MM.1S (cell line): ENCODE results near the gene GAS7.

Source experiments
- DNase-seq: peaks from one replicate; pipeline ENCODE4 v3.0.0-alpha.2; 2015
- H2AFZ ChIP-seq: fragments of 300-600 bp; sonication (generic); 2 replicates; pipeline ENCODE4 v1.6.0; 2016; ENCODE audit warnings: antibody characterized with exemption, low read length
- H3F3A ChIP-seq: fragments of 300-600 bp; sonication (generic); 2 replicates; pipeline ENCODE4 v1.6.1; 2016; ENCODE audit warnings: mild to moderate bottlenecking, antibody characterized with exemption, low read length, moderate library complexity, mixed read lengths; ENCODE audit not compliant: insufficient read depth
- H3K27ac ChIP-seq: fragments of 300-600 bp; sonication (generic); 2 replicates; pipeline ENCODE4 v1.5.1; 2016; ENCODE audit warnings: mild to moderate bottlenecking, low read length
- H3K27me3 ChIP-seq: fragments of 300-600 bp; sonication (generic); replicated peaks from 2 replicates; pipeline ENCODE4 v1.6.0; 2016; ENCODE audit warnings: low read length; ENCODE audit not compliant: insufficient read depth
- H3K36me3 ChIP-seq: fragments of 300-600 bp; sonication (generic); replicated peaks from 2 replicates; pipeline ENCODE4 v1.6.1; 2016; ENCODE audit warnings: mild to moderate bottlenecking, low read length, mixed read lengths; ENCODE audit not compliant: insufficient read depth
- H3K4me1 ChIP-seq: fragments of 300-600 bp; sonication (generic); 2 replicates; pipeline ENCODE4 v1.6.1; 2016; ENCODE audit warnings: low read length, mixed read lengths
- H3K4me2 ChIP-seq: fragments of 300-600 bp; sonication (generic); 2 replicates; pipeline ENCODE4 v1.6.0; 2016; ENCODE audit warnings: low read depth, low read length
- H3K4me3 ChIP-seq: fragments of 300-600 bp; sonication (generic); 2 replicates; pipeline ENCODE4 v1.5.1; 2016; ENCODE audit warnings: low read length, mixed read lengths
- H3K79me2 ChIP-seq: fragments of 300-600 bp; sonication (generic); 2 replicates; pipeline ENCODE4 v1.6.1; 2016; ENCODE audit warnings: mixed run types, low read length, mixed read lengths
- H3K9ac ChIP-seq: fragments of 300-600 bp; sonication (generic); 2 replicates; pipeline ENCODE4 v1.6.1; 2016; ENCODE audit warnings: low read length, mixed read lengths
- H3K9me2 ChIP-seq: fragments of 300-600 bp; sonication (generic); replicated peaks from 2 replicates; pipeline ENCODE4 v1.6.1; 2016; ENCODE audit warnings: mild to moderate bottlenecking, low read length, mixed read lengths; ENCODE audit not compliant: insufficient read depth
- H3K9me3 ChIP-seq: fragments of 300-600 bp; sonication (generic); replicated peaks from 2 replicates; pipeline ENCODE4 v1.6.1; 2016; ENCODE audit warnings: mild to moderate bottlenecking, low read length, mixed read lengths; ENCODE audit not compliant: insufficient read depth
- H4K20me1 ChIP-seq: fragments of 300-600 bp; sonication (generic); 2 replicates; pipeline ENCODE4 v1.6.1; 2016; ENCODE audit warnings: mild to moderate bottlenecking, low read length, moderate library complexity, mixed read lengths; ENCODE audit not compliant: insufficient read depth
- EZH2 ChIP-seq: fragments of 300-600 bp; sonication (generic); optimal IDR thresholded peaks from 2 replicates; pipeline ENCODE3; 2017; ENCODE audit warnings: low read depth, mild to moderate bottlenecking, antibody characterized with exemption, low read length, mixed read lengths
- EZH2phosphoT487 ChIP-seq: fragments of 300-600 bp; sonication (generic); IDR thresholded peaks from 2 replicates; pipeline ENCODE4 v1.6.1; 2018; ENCODE audit warnings: antibody characterized with exemption, low read length
- TF ChIP-seq, protein P1 (sequence below): fragments of 300-600 bp; sonication (generic); IDR thresholded peaks from 2 replicates; pipeline ENCODE4 v1.5.1; 2016; ENCODE audit warnings: antibody characterized with exemption, low read length, mixed read lengths

Gene GAS7

DNA sequence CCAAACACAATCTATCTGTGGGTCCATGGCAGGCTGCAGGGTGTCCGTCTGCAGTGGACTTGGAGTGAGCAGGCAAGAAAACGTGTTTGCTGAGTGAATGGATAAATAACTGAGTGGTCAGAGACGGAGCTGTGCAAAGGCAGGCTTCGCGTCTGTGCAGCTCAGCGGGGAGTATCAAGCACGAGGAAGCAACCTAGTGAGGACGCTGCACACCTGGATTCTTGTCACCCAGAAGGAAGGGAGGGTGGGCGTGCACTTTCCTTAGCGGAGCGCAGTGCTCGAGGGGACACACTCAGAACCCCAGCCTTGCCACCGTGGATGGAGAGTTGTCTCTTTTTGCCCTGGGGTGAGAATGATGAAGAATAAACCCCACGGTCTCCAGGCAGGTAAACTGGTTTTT, 291.8 kb downstream of the GAS7 start:
- DNase-seq, result no peak
- H3K9me3 ChIP-seq, result no peaks in the 10 kb centered on the region
- H3K79me2 ChIP-seq, result no peaks in the 10 kb centered on the region
- H4K20me1 ChIP-seq, result no peaks in the 10 kb centered on the region
- H3K36me3 ChIP-seq, result no peaks in the 10 kb centered on the region
- H3K27ac ChIP-seq, result no peak overlapping the region
- H2AFZ ChIP-seq, result no peak overlapping the region
- H3K9me2 ChIP-seq, result no peaks in the 10 kb centered on the region
- peaks cover 21% of the 10 kb centered on the region for H3K27me3 ChIP-seq
- H3K4me2 ChIP-seq, result no peak overlapping the region
- H3K9ac ChIP-seq, result no peak overlapping the region
- no peak for TF ChIP-seq EZH2phosphoT487
- TF ChIP-seq, protein P1, sequence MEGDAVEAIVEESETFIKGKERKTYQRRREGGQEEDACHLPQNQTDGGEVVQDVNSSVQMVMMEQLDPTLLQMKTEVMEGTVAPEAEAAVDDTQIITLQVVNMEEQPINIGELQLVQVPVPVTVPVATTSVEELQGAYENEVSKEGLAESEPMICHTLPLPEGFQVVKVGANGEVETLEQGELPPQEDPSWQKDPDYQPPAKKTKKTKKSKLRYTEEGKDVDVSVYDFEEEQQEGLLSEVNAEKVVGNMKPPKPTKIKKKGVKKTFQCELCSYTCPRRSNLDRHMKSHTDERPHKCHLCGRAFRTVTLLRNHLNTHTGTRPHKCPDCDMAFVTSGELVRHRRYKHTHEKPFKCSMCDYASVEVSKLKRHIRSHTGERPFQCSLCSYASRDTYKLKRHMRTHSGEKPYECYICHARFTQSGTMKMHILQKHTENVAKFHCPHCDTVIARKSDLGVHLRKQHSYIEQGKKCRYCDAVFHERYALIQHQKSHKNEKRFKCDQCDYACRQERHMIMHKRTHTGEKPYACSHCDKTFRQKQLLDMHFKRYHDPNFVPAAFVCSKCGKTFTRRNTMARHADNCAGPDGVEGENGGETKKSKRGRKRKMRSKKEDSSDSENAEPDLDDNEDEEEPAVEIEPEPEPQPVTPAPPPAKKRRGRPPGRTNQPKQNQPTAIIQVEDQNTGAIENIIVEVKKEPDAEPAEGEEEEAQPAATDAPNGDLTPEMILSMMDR, result no peak
- TF ChIP-seq EZH2, result no peak
- no peaks in the 10 kb centered on the region for H3K4me1 ChIP-seq
- no peaks in the 10 kb centered on the region for H3F3A ChIP-seq
- no peak overlapping the region for H3K4me3 ChIP-seq

DNA sequence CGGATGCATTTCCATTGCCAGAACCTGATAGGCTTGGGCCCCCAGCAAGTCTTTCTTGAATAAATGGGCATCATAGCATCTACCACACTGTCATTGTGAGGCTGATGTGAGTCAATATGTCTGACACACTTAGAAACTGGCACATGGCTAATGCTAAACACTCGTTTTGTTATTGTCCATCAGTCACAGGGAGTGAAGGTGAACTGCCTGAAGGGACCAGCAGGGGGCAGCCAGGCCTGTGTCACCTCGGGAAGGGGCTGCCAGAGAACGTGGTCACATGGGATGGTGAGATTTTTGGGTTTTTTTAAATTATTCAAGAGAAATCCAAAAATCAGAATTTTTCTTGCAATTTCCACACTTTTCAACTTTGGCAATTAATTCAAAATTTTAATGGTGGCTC, 292.5 kb downstream of the GAS7 start:
- TF ChIP-seq EZH2phosphoT487 (no peak), EZH2 (no peak)
- TF ChIP-seq, protein P1, result peak; percentile 28; the same call in 1 of the 2 replicates
- no peak for DNase-seq
- H3K4me3 ChIP-seq, result no peak overlapping the region
- no peaks in the 10 kb centered on the region for H3K4me1 ChIP-seq
- H3K36me3 ChIP-seq, result no peaks in the 10 kb centered on the region
- H2AFZ ChIP-seq, result no peak overlapping the region
- H4K20me1 ChIP-seq, result no peaks in the 10 kb centered on the region
- no peaks in the 10 kb centered on the region for H3F3A ChIP-seq
- H3K9ac ChIP-seq, result no peak overlapping the region
- no peaks in the 10 kb centered on the region for H3K9me3 ChIP-seq
- H3K27me3 ChIP-seq, result peaks cover 21% of the 10 kb centered on the region
- H3K27ac ChIP-seq, result no peak overlapping the region
- H3K79me2 ChIP-seq, result no peaks in the 10 kb centered on the region
- H3K9me2 ChIP-seq, result no peaks in the 10 kb centered on the region
- no peak overlapping the region for H3K4me2 ChIP-seq

DNA sequence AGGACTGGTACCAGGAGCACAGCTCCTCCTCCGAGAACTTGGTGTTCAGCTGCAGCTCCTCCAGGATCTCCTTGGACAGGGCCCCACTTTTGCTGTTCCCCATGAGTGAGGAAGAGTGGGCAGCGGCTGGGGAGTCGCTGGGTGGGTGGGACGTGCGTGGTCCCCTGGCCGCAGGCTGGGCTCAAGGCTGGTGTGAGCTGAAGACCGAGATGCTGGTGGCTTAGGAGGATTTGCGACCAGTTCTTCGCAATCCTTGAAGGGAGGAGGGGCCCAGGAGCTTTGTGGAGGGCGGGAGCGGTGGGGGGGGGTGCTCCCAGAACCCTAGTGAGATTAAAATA, 293.4 kb downstream of the GAS7 start, which contains the start of gene RCVRN:
Gene RCVRN (minus strand): TSS at position 194 of the 338 bp plus-strand sequence. CDS start 91 bp downstream, at position 103.
- H3F3A ChIP-seq, result no peaks in the 10 kb centered on the region
- no peaks in the 10 kb centered on the region for H3K79me2 ChIP-seq
- H4K20me1 ChIP-seq, result no peaks in the 10 kb centered on the region
- no peak within 1 kb of the TSS for H3K4me3 ChIP-seq
- TF ChIP-seq, protein P1, result no peak
- TF ChIP-seq EZH2phosphoT487 (no peak), EZH2 (no peak)
- H3K27ac ChIP-seq, result no peak within 1 kb of the TSS
- no peaks in the 10 kb centered on the region for H3K36me3 ChIP-seq
- H3K27me3 ChIP-seq, result peaks cover 17% of the 10 kb centered on the region
- DNase-seq, result no peak
- no peaks in the 10 kb centered on the region for H3K9me2 ChIP-seq
- no peak within 1 kb of the TSS for H3K9ac ChIP-seq
- no peak within 1 kb of the TSS for H3K4me2 ChIP-seq
- no peaks in the 10 kb centered on the region for H3K4me1 ChIP-seq
- H2AFZ ChIP-seq, result no peak within 1 kb of the TSS
- no peaks in the 10 kb centered on the region for H3K9me3 ChIP-seq
